ENCODE measurements around the gene PTPRK. TPM values are rescaled to one million over a fixed set of nuclear protein-coding genes. Genes with fewer than 3 reads are reported as not detected.

Gene PTPRK
- total RNA-seq, 1 experiment from 2014 or later: 94.4 TPM

DNA sequence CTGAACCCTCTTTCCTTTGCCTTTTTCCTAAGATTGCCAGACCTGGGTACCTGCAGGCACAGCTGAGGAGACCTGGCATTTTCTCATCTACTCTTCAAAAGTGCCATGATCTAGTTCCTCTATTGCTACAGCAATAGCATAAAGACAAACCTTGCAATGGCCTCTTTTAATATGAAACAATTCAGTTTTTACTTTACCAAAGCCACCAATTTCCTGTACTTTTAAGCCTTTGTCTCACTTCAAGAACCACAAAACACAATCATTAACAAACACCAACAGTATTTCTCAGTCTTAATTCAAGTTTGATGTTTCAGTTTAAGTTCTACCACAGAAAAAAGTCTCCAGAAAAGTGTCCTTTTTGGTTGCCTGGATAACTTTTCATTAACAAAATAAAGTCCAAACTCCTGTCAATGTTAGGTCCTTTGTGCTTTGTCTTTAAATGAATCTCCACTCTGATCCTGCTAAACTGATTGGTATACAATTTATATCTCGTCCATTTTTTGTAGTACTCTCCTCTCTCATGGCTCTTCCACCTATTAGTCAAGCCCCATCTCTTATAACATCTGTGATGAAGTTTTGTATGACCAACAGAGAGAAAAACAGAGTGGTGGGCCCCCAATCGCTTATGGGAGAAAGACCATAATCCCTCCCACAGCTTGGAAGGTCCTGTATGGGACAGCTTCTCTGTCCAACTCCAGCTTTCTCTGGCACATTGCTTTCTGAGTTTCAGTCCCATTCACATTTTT lies 569.1 kb downstream of the PTPRK start:
- no peaks in the 10 kb centered on the region for H3K36me3 Mint-ChIP-seq (ENCODE audit: insufficient read depth, unreplicated experiment)
- no peaks in the 10 kb centered on the region for H3K27me3 Mint-ChIP-seq (ENCODE audit: insufficient read depth, unreplicated experiment)
- no peaks in the 10 kb centered on the region for H3K9me3 ChIP-seq
- POLR2A ChIA-PET: no interaction called here
- no peak overlapping the region for H3K4me3 Mint-ChIP-seq (ENCODE audit: unreplicated experiment)
- no peaks in the 10 kb centered on the region for H3K4me1 ChIP-seq
- intact Hi-C loops (cut with micrococcal nuclease; ENCODE audit: unreplicated experiment): no loop called here
- no peak for DNase-seq
- CTCF ChIA-PET: no interaction called here
- H3K4me3 ChIP-seq (ENCODE audit: low read depth, low read length): no peak overlapping the region
- TF ChIP-seq, protein P1, sequence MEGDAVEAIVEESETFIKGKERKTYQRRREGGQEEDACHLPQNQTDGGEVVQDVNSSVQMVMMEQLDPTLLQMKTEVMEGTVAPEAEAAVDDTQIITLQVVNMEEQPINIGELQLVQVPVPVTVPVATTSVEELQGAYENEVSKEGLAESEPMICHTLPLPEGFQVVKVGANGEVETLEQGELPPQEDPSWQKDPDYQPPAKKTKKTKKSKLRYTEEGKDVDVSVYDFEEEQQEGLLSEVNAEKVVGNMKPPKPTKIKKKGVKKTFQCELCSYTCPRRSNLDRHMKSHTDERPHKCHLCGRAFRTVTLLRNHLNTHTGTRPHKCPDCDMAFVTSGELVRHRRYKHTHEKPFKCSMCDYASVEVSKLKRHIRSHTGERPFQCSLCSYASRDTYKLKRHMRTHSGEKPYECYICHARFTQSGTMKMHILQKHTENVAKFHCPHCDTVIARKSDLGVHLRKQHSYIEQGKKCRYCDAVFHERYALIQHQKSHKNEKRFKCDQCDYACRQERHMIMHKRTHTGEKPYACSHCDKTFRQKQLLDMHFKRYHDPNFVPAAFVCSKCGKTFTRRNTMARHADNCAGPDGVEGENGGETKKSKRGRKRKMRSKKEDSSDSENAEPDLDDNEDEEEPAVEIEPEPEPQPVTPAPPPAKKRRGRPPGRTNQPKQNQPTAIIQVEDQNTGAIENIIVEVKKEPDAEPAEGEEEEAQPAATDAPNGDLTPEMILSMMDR (IDR thresholded peaks at IDR 0.05; ENCODE audit: insufficient read depth in 1 of 2, low read depth in 1 of 2, low read length in 1 of 2, severe bottlenecking in 1 of 2, unreplicated experiment in 1 of 2): no peak
- no peaks in the 10 kb centered on the region for H3K36me3 ChIP-seq (ENCODE audit: control insufficient read depth, insufficient read depth, low read length)
- BruUV-seq (replicated peaks): no TSS peak
- H3K4me1 Mint-ChIP-seq (ENCODE audit: low read depth, unreplicated experiment): no peaks in the 10 kb centered on the region
- H3K27me3 ChIP-seq (replicated peaks; ENCODE audit: control insufficient read depth, insufficient read depth, low read length): no peaks in the 10 kb centered on the region
- no peak overlapping the region for H3K27ac Mint-ChIP-seq (ENCODE audit: unreplicated experiment)
- no peaks in the 10 kb centered on the region for H3K9me3 Mint-ChIP-seq (ENCODE audit: unreplicated experiment)

DNA sequence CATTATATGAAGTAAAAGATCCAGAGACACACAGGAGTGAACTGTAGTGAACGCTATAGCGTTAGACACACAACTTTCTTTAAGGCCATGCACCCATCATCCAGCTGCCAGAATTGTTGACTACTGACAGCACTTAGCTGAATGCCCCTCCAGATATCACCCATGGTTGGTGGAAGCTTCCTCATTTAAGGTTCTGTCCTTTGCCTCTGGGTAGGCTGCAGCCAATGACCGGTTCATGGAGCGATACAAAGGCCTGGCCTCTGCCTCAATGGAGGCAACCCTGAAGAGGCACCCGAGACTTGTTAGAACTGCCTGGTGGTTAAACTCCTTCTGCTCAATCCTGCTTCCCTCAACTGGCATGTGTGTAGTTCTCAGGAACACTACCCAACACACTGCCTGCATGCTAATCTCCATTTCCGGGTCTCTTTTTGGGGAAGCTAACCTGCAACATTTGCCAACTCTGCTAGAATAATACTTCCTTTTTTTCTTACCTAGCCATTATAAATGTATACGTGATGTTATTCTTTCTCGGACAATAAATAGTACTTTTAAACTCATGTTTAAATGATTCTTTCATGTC lies 569.7 kb downstream of the PTPRK start:
- H3K9me3 ChIP-seq: no peaks in the 10 kb centered on the region
- ChIA-PET POLR2A (no interaction called here), CTCF (no interaction called here)
- Mint-ChIP-seq H3K4me1 (ENCODE audit: low read depth, unreplicated experiment) (no peaks in the 10 kb centered on the region), H3K27me3 (ENCODE audit: insufficient read depth, unreplicated experiment) (no peaks in the 10 kb centered on the region), H3K27ac (ENCODE audit: unreplicated experiment) (no peak overlapping the region), H3K36me3 (ENCODE audit: insufficient read depth, unreplicated experiment) (no peaks in the 10 kb centered on the region), H3K9me3 (ENCODE audit: unreplicated experiment) (no peaks in the 10 kb centered on the region), H3K4me3 (ENCODE audit: unreplicated experiment) (no peak overlapping the region)
- no peaks in the 10 kb centered on the region for H3K4me1 ChIP-seq
- no peak overlapping the region for H3K4me3 ChIP-seq (ENCODE audit: low read depth, low read length)
- intact Hi-C loops (cut with micrococcal nuclease; ENCODE audit: unreplicated experiment): no loop called here
- BruUV-seq (replicated peaks): no TSS peak
- no peaks in the 10 kb centered on the region for H3K27me3 ChIP-seq (replicated peaks; ENCODE audit: control insufficient read depth, insufficient read depth, low read length)
- TF ChIP-seq, protein P1 (IDR thresholded peaks at IDR 0.05; ENCODE audit: insufficient read depth in 1 of 2, low read depth in 1 of 2, low read length in 1 of 2, severe bottlenecking in 1 of 2, unreplicated experiment in 1 of 2): no peak
- H3K36me3 ChIP-seq (ENCODE audit: control insufficient read depth, insufficient read depth, low read length): no peaks in the 10 kb centered on the region
- no peak for DNase-seq

DNA sequence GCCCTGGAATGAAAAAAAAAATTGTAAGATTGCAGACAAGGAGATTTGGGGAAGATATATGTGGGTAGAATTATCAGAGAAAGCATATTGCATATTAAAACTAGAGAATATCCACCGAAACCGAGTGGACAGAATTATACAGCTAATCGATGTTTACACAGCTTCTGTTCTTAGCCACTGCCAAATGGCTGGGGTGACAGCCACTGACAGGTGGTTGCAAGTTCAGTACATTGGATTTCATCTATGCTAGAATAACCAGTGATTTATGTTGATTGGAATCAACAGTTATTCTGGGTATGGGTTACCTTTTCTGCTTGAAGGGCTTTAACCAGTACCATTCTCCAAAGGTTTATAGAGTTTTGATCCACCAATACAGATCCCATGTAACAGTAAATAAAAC lies 571.1 kb downstream of the PTPRK start:
- no TSS peak for BruUV-seq (replicated peaks)
- TF ChIP-seq, protein P1 (IDR thresholded peaks at IDR 0.05; ENCODE audit: insufficient read depth in 1 of 2, low read depth in 1 of 2, low read length in 1 of 2, severe bottlenecking in 1 of 2, unreplicated experiment in 1 of 2): no peak
- Mint-ChIP-seq H3K27me3 (ENCODE audit: insufficient read depth, unreplicated experiment) (no peaks in the 10 kb centered on the region), H3K9me3 (ENCODE audit: unreplicated experiment) (no peaks in the 10 kb centered on the region), H3K27ac (ENCODE audit: unreplicated experiment) (no peak overlapping the region), H3K4me1 (ENCODE audit: low read depth, unreplicated experiment) (no peaks in the 10 kb centered on the region), H3K36me3 (ENCODE audit: insufficient read depth, unreplicated experiment) (no peaks in the 10 kb centered on the region), H3K4me3 (ENCODE audit: unreplicated experiment) (no peak overlapping the region)
- H3K9me3 ChIP-seq: no peaks in the 10 kb centered on the region
- H3K4me1 ChIP-seq: no peaks in the 10 kb centered on the region
- no peaks in the 10 kb centered on the region for H3K36me3 ChIP-seq (ENCODE audit: control insufficient read depth, insufficient read depth, low read length)
- CTCF ChIA-PET: no interaction called here
- POLR2A ChIA-PET: no interaction called here
- no peaks in the 10 kb centered on the region for H3K27me3 ChIP-seq (replicated peaks; ENCODE audit: control insufficient read depth, insufficient read depth, low read length)
- DNase-seq: no peak
- intact Hi-C loops (cut with micrococcal nuclease; ENCODE audit: unreplicated experiment): no loop called here
- H3K4me3 ChIP-seq (ENCODE audit: low read depth, low read length): no peak overlapping the region

Data from Caco-2 (cell line).